MCF 10A (cell line): ENCODE measurements around the gene CA10. TPM values are rescaled to one million over a fixed set of nuclear protein-coding genes. Genes with fewer than 3 reads are reported as not detected.

Source experiments
- BruUV-seq: library from RNA; stranded (reverse); fragments of 400-500 nt; replicated peaks from 2 replicates; lab custom pipeline; 2021; lab: Mats Ljungman, UMichigan
- CTCF ChIA-PET: fragments of 300-600 bp; sonication (Branson Sonifier 250); formaldehyde crosslinking; extraction: SDS; loops from one replicate; lab custom pipeline; 2021; ENCODE audit warnings: antibody characterized with exemption, inconsistent platforms; lab: Yijun Ruan, JAX
- POLR2A ChIA-PET: fragments of 300-600, 350-650 bp; sonication (Branson Sonifier 250); formaldehyde crosslinking; extraction: SDS; loops from one replicate; lab custom pipeline; 2020; ENCODE audit warnings: antibody characterized with exemption, inconsistent platforms; lab: Yijun Ruan, JAX
- DNase-seq: peaks from one replicate; pipeline ENCODE4 v3.0.0-alpha.2; 2018; ENCODE audit not compliant: unreplicated experiment
- H3K27ac Mint-ChIP-seq: one replicate; pipeline ENCODE4 v1.8.0; 2022; ENCODE audit warnings: mild to moderate bottlenecking, low read depth, mixed read lengths; ENCODE audit not compliant: unreplicated experiment
- H3K27me3 Mint-ChIP-seq: one replicate; pipeline ENCODE4 v1.8.0; 2022; ENCODE audit warnings: mixed read lengths; ENCODE audit not compliant: insufficient read depth, unreplicated experiment
- H3K36me3 Mint-ChIP-seq: one replicate; pipeline ENCODE4 v1.8.0; 2022; ENCODE audit warnings: mild to moderate bottlenecking, moderate library complexity, mixed read lengths; ENCODE audit not compliant: insufficient read depth, unreplicated experiment
- H3K4me1 Mint-ChIP-seq: one replicate; pipeline ENCODE4 v1.8.0; 2022; ENCODE audit warnings: mixed read lengths; ENCODE audit not compliant: insufficient read depth, unreplicated experiment
- H3K4me3 Mint-ChIP-seq: one replicate; pipeline ENCODE4 v1.8.0; 2022; ENCODE audit warnings: mild to moderate bottlenecking, moderate library complexity, mixed read lengths; ENCODE audit not compliant: unreplicated experiment
- H3K9me3 Mint-ChIP-seq: one replicate; pipeline ENCODE4 v1.8.0; 2022; ENCODE audit warnings: mixed read lengths; ENCODE audit not compliant: unreplicated experiment
- intact Hi-C: fragments of 100-400 bp; cut with micrococcal nuclease; formaldehyde crosslinking; loops from 2 replicates; pipeline ENCODE4 v1.14.1; 2022
- total RNA-seq: library from RNA; stranded (reverse); gene quantifications from 2 replicates; pipeline ENCODE4 v1.2.3, GENCODE V29; 2022
- TF ChIP-seq, protein P1 (sequence below): fragments of 200-600 bp; IDR thresholded peaks from one replicate; pipeline ENCODE4 v1.8.0; 2022; ENCODE audit warnings: antibody characterized with exemption, mild to moderate bottlenecking; ENCODE audit not compliant: unreplicated experiment

CA10 gene
- total RNA-seq, 1 experiment from 2014 or later, result not detected

GRCh38 chr17:51876986-51877385 is 281.5 kb downstream of the CA10 start:
- intact Hi-C loops, result no loop called here
- Mint-ChIP-seq H3K27me3 (no peaks in the 10 kb centered on the region), H3K36me3 (no peaks in the 10 kb centered on the region)

GRCh38 chr17:51873302-51873701 is 285.2 kb downstream of the CA10 start:
- ChIA-PET CTCF (interaction anchor here (0.6 kb wide), 1 partner anchor 43 kb away, joined by 4 read pairs; no protein-coding TSS in a partner anchor), POLR2A (no interaction called here)
- Mint-ChIP-seq H3K27me3 (no peaks in the 10 kb centered on the region), H3K36me3 (no peaks in the 10 kb centered on the region), H3K4me1 (no peaks in the 10 kb centered on the region), H3K4me3 (no peak overlapping the region), H3K9me3 (no peaks in the 10 kb centered on the region), H3K27ac (no peak overlapping the region)
- intact Hi-C loops, result no loop called here
- no TSS peak for BruUV-seq
- DNase-seq, result no peak
- TF ChIP-seq, protein P1, sequence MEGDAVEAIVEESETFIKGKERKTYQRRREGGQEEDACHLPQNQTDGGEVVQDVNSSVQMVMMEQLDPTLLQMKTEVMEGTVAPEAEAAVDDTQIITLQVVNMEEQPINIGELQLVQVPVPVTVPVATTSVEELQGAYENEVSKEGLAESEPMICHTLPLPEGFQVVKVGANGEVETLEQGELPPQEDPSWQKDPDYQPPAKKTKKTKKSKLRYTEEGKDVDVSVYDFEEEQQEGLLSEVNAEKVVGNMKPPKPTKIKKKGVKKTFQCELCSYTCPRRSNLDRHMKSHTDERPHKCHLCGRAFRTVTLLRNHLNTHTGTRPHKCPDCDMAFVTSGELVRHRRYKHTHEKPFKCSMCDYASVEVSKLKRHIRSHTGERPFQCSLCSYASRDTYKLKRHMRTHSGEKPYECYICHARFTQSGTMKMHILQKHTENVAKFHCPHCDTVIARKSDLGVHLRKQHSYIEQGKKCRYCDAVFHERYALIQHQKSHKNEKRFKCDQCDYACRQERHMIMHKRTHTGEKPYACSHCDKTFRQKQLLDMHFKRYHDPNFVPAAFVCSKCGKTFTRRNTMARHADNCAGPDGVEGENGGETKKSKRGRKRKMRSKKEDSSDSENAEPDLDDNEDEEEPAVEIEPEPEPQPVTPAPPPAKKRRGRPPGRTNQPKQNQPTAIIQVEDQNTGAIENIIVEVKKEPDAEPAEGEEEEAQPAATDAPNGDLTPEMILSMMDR, result no peak

More at GRCh38 chr17:51876986-51877385, 281.5 kb downstream of the CA10 start:
- H3K4me1 Mint-ChIP-seq, result no peaks in the 10 kb centered on the region
- no peaks in the 10 kb centered on the region for H3K9me3 Mint-ChIP-seq
- no peak for DNase-seq
- TF ChIP-seq, protein P1, result no peak
- no peak overlapping the region for H3K4me3 Mint-ChIP-seq
- no peak overlapping the region for H3K27ac Mint-ChIP-seq
- BruUV-seq, result no TSS peak
- POLR2A ChIA-PET, result no interaction called here
- CTCF ChIA-PET, result interaction anchor here (0.7 to 1.2 kb wide), 2 partner anchors 15 to 230 kb away, joined by 3 to 7 read pairs; no protein-coding TSS in a partner anchor

DNA sequence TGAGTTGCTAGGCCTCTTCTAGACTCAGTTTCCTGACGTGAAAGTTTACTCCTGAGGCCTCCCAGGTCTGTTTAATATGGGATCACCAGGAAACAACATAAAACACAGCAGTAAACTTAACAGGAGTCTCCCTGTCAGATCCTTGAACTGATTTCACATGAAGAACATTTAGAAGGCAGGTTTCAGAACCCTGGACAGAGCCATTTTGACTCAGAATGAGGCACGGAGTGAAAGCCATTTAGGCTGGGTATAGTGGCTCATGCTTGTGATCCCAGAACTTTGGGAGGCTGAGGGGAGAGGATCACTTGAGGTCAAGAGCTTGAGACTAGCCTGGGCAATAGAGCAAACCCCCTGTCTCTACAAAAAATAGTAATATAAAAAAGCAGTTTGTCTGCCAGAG is 289.1 kb downstream of the CA10 start:
- Mint-ChIP-seq H3K4me3 (no peak overlapping the region), H3K36me3 (no peaks in the 10 kb centered on the region), H3K9me3 (no peaks in the 10 kb centered on the region), H3K4me1 (no peaks in the 10 kb centered on the region), H3K27me3 (no peaks in the 10 kb centered on the region), H3K27ac (no peak overlapping the region)
- CTCF ChIA-PET, result interaction anchor here (0.7 to 1.5 kb wide), 2 partner anchors 8 to 112 kb away, joined by 3 to 4 read pairs; no protein-coding TSS in a partner anchor
- intact Hi-C loops, result no loop called here
- TF ChIP-seq, protein P1, result no peak
- BruUV-seq, result no TSS peak
- POLR2A ChIA-PET, result no interaction called here
- DNase-seq, result peak; percentile 64

- POLR2A ChIA-PET, result no interaction called here
- Mint-ChIP-seq H3K27me3 (peaks cover 43% of the 10 kb centered on the region), H3K9me3 (peaks cover 5% of the 10 kb centered on the region), H3K4me3 (no peak overlapping the region), H3K4me1 (no peaks in the 10 kb centered on the region), H3K27ac (no peak overlapping the region), H3K36me3 (no peaks in the 10 kb centered on the region)
- CTCF ChIA-PET, result interaction anchor here (0.6 to 1.4 kb wide), 7 partner anchors 9 to 525 kb away, joined by 3 to 7 read pairs (median 4); no protein-coding TSS in a partner anchor
- no TSS peak for BruUV-seq
- intact Hi-C loops, result loop anchor here (1.0 kb wide), 1 partner anchor 245 kb away; no protein-coding TSS in a partner anchor
- DNase-seq, result peak; percentile 64
- TF ChIP-seq, protein P1, result peak; percentile 62
Measured at GRCh38 chr17:51860954-51861561, 297.5 kb downstream of the CA10 start.
